HFFc6 (cell line): Measurements from ENCODE around the gene MTLN. TPM values are rescaled to one million over a fixed set of nuclear protein-coding genes. Genes with fewer than 3 reads are reported as not detected.
"Not testable (repeated sequence)": the region's sequence is repeated elsewhere in the genome, so short reads cannot be mapped to it uniquely, and the experiment has no call there.

Experiments used
- DNase-seq: peaks from one replicate; pipeline ENCODE4 v3.0.0-alpha.2; 2018
- H3K27ac Mint-ChIP-seq: 2 replicates; pipeline ENCODE4 v1.8.0; 2020; ENCODE audit warnings: mild to moderate bottlenecking, mixed read lengths
- H3K27me3 Mint-ChIP-seq: 2 replicates; pipeline ENCODE4 v1.8.0; 2021; ENCODE audit warnings: mild to moderate bottlenecking, moderate library complexity, mixed read lengths; ENCODE audit not compliant: insufficient read depth
- H3K36me3 Mint-ChIP-seq: 2 replicates; pipeline ENCODE4 v1.8.0; 2021; ENCODE audit warnings: low read depth, mixed read lengths
- H3K4me1 Mint-ChIP-seq: 2 replicates; pipeline ENCODE4 v1.8.0; 2020; ENCODE audit warnings: low read depth, mixed read lengths
- H3K4me3 Mint-ChIP-seq: 2 replicates; pipeline ENCODE4 v1.8.0; 2020; ENCODE audit warnings: mild to moderate bottlenecking, moderate library complexity, mixed read lengths
- H3K9me3 Mint-ChIP-seq: 2 replicates; pipeline ENCODE4 v1.8.0; 2020; ENCODE audit warnings: mild to moderate bottlenecking, mixed read lengths
- CTCF ChIP-seq: fragments of 200-600 bp; sonication (generic); IDR thresholded peaks from 2 replicates; pipeline ENCODE4 v1.5.0; 2021; ENCODE audit warnings: antibody characterized with exemption, mild to moderate bottlenecking
- total RNA-seq, 6 experiments: library from RNA; stranded (reverse); fragmentation: NEBNext Ultra II Directional; extraction: Animal tissue kit (Norgen Biotek cat#: 25700); gene quantifications; 2 replicates in 1 of 6; 3 replicates in 5 of 6; pipeline ENCODE4 v1.2.3, GENCODE V29; 2021

The MTLN gene
- total RNA-seq, 6 experiments from 2014 or later, result 82.5 to 99.2 (median 89.9) TPM

DNA sequence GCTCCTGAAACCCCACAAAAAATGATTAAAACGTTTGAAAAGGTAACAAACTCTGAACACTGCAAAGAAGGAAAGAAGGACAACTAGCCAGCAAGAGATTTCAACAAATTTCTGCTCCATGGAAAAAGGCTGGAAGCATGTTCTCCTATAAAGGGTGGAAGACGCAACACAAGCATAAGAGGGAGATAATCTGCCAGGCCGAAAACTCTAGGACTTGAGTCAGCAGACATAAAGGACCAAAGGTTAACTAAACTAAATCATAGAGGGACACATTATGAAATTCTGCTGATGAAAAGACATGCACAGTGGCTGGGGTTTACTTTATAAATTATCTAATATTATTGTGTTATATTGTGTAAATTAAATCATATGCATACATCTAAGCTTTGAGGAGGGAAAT lies 14.3 kb downstream of the MTLN start:
- no peaks in the 10 kb centered on the region for H3K4me1 Mint-ChIP-seq
- H3K27me3 Mint-ChIP-seq, result no peaks in the 10 kb centered on the region; the same call in none of the 2 replicates
- H3K9me3 Mint-ChIP-seq, result no peaks in the 10 kb centered on the region
- no peak for TF ChIP-seq CTCF
- no peak overlapping the region for H3K27ac Mint-ChIP-seq
- no peak overlapping the region for H3K4me3 Mint-ChIP-seq
- no peak for DNase-seq
- no peaks in the 10 kb centered on the region for H3K36me3 Mint-ChIP-seq

DNA sequence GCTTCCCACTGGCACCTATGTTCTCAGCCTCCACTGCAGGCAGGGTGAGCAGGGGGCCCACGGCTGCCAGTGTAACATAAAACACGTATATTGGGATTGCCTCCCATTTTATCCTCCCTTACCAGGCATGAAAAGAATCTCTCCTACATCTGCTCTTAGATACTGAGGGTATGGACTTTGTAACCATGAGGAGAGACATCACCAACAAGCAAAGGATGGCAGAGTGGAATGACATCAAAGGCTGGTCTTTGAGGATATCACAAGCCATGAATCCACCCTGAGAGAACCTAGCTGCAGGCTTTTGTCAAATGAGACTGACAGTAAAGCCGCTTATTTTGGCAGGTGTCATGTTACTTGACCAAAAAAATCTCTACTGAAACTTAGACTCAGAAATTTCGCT lies 14.9 kb downstream of the MTLN start:
- Mint-ChIP-seq H3K36me3 (no peaks in the 10 kb centered on the region), H3K9me3 (no peaks in the 10 kb centered on the region), H3K27me3 (no peaks in the 10 kb centered on the region; the same call in none of the 2 replicates), H3K27ac (no peak overlapping the region), H3K4me3 (no peak overlapping the region), H3K4me1 (no peaks in the 10 kb centered on the region)
- TF ChIP-seq CTCF, result no peak
- DNase-seq, result no peak

DNA sequence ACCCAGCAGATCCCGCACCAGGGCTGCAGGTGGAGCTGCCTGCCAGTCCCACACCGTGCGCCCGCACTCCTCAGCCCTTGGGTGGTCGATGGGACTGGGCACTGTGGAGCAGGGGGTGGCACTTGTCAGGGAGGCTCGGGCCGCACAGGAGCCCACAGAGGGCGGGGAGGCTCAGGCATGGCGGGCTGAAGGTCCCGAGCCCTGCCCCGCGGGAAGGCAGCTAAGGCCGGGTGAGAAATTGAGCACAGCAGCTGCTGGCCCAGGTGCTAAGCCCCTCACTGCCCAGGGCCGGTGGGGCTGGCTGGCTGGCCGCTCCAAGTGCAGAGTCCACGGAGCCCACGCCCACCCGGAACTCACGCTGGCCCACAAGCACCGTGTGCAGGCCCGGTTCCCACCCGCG lies 22.2 kb downstream of the MTLN start:
- H3K4me3 Mint-ChIP-seq, H3K4me1 Mint-ChIP-seq, H3K27ac Mint-ChIP-seq, DNase-seq, H3K27me3 Mint-ChIP-seq: not testable (repeated sequence)
- H3K36me3 Mint-ChIP-seq, result peaks cover 29% of the 10 kb centered on the region
- H3K9me3 Mint-ChIP-seq, result peaks cover 26% of the 10 kb centered on the region

DNA sequence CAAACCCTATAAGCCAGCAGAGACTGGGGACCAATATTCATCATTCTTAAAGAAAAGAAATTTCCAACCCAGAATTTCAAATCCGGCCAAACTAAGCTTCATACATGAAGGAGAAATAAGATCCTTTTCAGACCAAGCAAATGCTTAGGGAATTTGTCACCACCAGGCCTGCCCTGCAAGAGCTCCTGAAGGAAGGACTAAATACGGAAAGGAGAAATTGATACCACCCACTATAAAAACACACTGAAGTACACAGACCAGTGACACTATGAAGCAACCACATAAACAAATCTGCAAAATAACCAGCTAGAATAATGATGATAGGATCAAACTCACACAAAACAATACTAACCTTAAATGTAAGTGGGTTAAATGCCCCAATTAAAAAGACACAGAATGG lies 29.9 kb downstream of the MTLN start:
- no peak for DNase-seq
- TF ChIP-seq CTCF, result no peak
- no peak overlapping the region for H3K4me3 Mint-ChIP-seq
- peaks cover 36% of the 10 kb centered on the region for H3K36me3 Mint-ChIP-seq
- peaks cover 6% of the 10 kb centered on the region for H3K4me1 Mint-ChIP-seq
- H3K27me3 Mint-ChIP-seq, result no peaks in the 10 kb centered on the region; the same call in none of the 2 replicates
- peaks cover 35% of the 10 kb centered on the region for H3K9me3 Mint-ChIP-seq
- no peak overlapping the region for H3K27ac Mint-ChIP-seq

DNA sequence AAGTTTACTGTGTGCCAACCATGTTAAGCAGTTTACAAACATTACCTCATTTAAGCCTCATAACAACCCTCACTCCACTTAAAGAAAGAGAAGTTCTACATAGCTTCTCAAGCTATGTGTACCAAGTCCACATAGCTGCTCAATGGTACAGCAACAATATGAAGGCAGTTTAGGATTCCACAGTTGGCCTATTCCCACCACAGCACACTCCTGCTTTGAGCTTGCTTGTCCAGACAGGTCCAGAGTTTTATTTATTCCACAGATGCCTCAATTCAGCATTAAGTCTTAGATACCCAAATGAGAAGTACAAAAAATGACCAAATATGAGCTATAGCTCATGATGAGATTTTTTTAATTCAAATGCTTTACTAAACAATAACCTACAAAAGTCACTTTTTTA lies 32.3 kb downstream of the MTLN start:
- Mint-ChIP-seq H3K27ac (no peak overlapping the region), H3K4me3 (no peak overlapping the region)

DNA sequence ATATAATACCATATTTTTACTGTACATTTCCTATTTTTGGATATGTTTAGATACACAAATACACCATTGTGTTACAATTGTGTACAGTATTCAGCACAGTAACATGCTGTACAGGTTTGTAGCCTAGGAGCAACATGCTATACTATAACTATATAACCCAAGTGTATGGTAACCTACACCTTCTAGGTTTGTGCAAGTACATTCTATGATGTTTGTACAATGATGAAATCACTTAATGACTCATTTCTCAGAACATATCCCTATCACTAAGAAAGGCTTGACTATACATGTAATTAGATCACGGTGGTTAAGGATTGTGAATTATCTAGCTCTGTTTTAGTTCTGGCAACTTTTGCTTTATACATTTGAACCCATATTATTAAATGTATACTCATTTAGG lies 38.8 kb downstream of the MTLN start:
- DNase-seq, result peak; percentile 41
- no peak overlapping the region for H3K4me3 Mint-ChIP-seq
- H3K36me3 Mint-ChIP-seq, result no peaks in the 10 kb centered on the region
- no peak for TF ChIP-seq CTCF
- no peaks in the 10 kb centered on the region; the same call in none of the 2 replicates for H3K27me3 Mint-ChIP-seq
- H3K27ac Mint-ChIP-seq, result no peak overlapping the region
- no peaks in the 10 kb centered on the region for H3K9me3 Mint-ChIP-seq
- H3K4me1 Mint-ChIP-seq, result peaks cover 20% of the 10 kb centered on the region

More for the DNA sequence above, 32.3 kb downstream of the MTLN start:
- Mint-ChIP-seq H3K9me3 (peaks cover 28% of the 10 kb centered on the region), H3K27me3 (no peaks in the 10 kb centered on the region; the same call in 1 of the 2 replicates), H3K4me1 (peaks cover 6% of the 10 kb centered on the region), H3K36me3 (peaks cover 28% of the 10 kb centered on the region)
- TF ChIP-seq CTCF, result no peak
- no peak for DNase-seq
